C4-2B (cell line): ENCODE measurements around the gene HEPHL1.
A peak's percentile ranks its signal among the peaks of the same experiment; 100 is the strongest.

Experiments
- H3K27ac ChIP-seq: fragments of 450-650 bp; 2 replicates; pipeline ENCODE4 v1.5.1; 2017
- CTCF ChIP-seq: fragments of 450-650 bp; conservative IDR thresholded peaks from 2 replicates; pipeline ENCODE4 v1.5.1; 2017; ENCODE audit warnings: mild to moderate bottlenecking
- ZFX ChIP-seq: fragments of 450-650 bp; IDR thresholded peaks from 2 replicates; pipeline ENCODE4 v1.6.1; 2017

The HEPHL1 gene

DNA sequence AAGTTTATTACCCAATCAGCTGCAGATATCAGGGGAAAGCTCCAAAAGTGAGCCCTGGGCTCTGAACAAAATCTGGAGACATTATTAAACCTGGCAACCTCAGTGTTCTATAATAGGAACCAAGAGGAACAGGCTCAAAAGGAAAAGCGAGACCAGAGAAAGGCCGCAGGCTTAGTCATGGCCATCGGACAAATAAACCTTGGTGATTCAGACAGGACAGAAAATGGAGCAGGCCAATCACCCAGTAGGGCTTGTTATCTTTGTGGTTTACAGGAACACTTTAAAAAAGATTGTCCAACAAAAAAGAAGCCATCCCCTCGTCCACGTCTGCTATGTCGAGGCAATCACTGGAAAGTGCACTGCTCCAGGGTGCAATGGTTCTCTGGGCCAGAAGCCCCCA, 99.8 kb downstream of the HEPHL1 start:
- TF ChIP-seq CTCF (no peak), ZFX (no peak)
- no peak overlapping the region for H3K27ac ChIP-seq

GRCh38 chr11:94125407-94126115, 104.4 kb downstream of the HEPHL1 start:
- H3K27ac ChIP-seq: no peak overlapping the region
- TF ChIP-seq CTCF (no peak), ZFX (no peak)

GRCh38 chr11:94127638-94128037, 106.5 kb downstream of the HEPHL1 start:
- no peak overlapping the region for H3K27ac ChIP-seq
- TF ChIP-seq CTCF (no peak), ZFX (no peak)

DNA sequence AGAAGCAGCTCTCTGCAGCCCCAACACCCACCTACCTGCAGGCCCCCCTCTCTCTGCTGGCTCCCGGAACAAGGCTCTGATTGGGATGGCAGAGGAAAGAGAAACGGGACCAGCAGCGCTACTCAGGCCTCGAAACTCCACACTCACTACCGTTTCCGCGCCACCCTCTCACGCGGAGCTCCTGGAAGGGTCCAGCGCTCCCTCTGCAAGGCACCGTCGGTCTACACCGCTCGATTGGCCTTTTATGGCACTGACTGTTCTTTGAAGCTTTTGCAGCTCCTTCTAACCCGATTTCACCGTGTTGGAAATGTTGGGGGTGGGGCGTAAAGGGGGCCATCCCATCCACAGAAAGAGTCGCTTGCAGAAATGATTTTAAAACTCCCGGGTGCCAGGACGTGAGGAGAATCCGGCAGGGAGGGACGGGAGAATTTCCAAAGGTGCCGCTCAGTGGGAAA, 107.2 kb downstream of the HEPHL1 start:
- TF ChIP-seq CTCF: no peak
- TF ChIP-seq ZFX: no peak
- H3K27ac ChIP-seq: peak overlapping the region; percentile 94

GRCh38 chr11:94128746-94129511, 107.8 kb downstream of the HEPHL1 start, which contains the start of gene PANX1:
Gene PANX1 (plus strand): TSS chr11:94128841. CDS start chr11:94129313, 472 bp downstream.
- peak within 1 kb of the TSS; percentile 94 for H3K27ac ChIP-seq
- TF ChIP-seq ZFX (no peak), CTCF (no peak)

GRCh38 chr11:94129512-94130297, 108.6 kb downstream of the HEPHL1 start:
- TF ChIP-seq CTCF (no peak), ZFX (no peak)
- H3K27ac ChIP-seq: peak overlapping the region; percentile 94
